ENCODE results near the gene MAP7D2.

The MAP7D2 gene

GRCh38 chrX:20124964-20125363 lies 8.3 kb upstream of the MAP7D2 start:
- peaks cover 35% of the 10 kb centered on the region for H3K36me3 ChIP-seq
- no peak overlapping the region for H3K4me3 ChIP-seq (ENCODE audit: low read depth, low read length)
- DNase-seq: no peak
- H3K27ac ChIP-seq: no peak overlapping the region
- no peak for TF ChIP-seq CTCF (IDR thresholded peaks at IDR 0.05; ENCODE audit: low read depth, low read length)
- no peaks in the 10 kb centered on the region for H3K27me3 ChIP-seq (ENCODE audit: insufficient read depth, low read depth, severe bottlenecking)
- H3K9me3 ChIP-seq (ENCODE audit: severe bottlenecking): no peaks in the 10 kb centered on the region

GRCh38 chrX:20118065-20118824 lies 1.5 kb upstream of the MAP7D2 start:
- no peak for DNase-seq
- Histone ChIP-seq H3K9me3 (ENCODE audit: severe bottlenecking) (no peaks in the 10 kb centered on the region), H3K4me3 (ENCODE audit: low read depth, low read length) (no peak overlapping the region), H3K27me3 (ENCODE audit: insufficient read depth, low read depth, severe bottlenecking) (no peaks in the 10 kb centered on the region), H3K27ac (no peak overlapping the region), H3K36me3 (no peaks in the 10 kb centered on the region)
- TF ChIP-seq CTCF (IDR thresholded peaks at IDR 0.05; ENCODE audit: low read depth, low read length): no peak

GRCh38 chrX:20116087-20116576 lies 575 bp downstream of the MAP7D2 start:
- TF ChIP-seq CTCF (IDR thresholded peaks at IDR 0.05; ENCODE audit: low read depth, low read length): no peak
- Histone ChIP-seq H3K9me3 (ENCODE audit: severe bottlenecking) (no peaks in the 10 kb centered on the region), H3K4me3 (ENCODE audit: low read depth, low read length) (no peak overlapping the region), H3K36me3 (no peaks in the 10 kb centered on the region), H3K27ac (no peak overlapping the region), H3K27me3 (ENCODE audit: insufficient read depth, low read depth, severe bottlenecking) (no peaks in the 10 kb centered on the region)
- no peak for DNase-seq

GRCh38 chrX:20112022-20112774 lies 4.5 kb downstream of the MAP7D2 start:
- no peak for DNase-seq
- no peaks in the 10 kb centered on the region for H3K9me3 ChIP-seq (ENCODE audit: severe bottlenecking)
- no peaks in the 10 kb centered on the region for H3K27me3 ChIP-seq (ENCODE audit: insufficient read depth, low read depth, severe bottlenecking)
- no peaks in the 10 kb centered on the region for H3K36me3 ChIP-seq
- TF ChIP-seq CTCF (IDR thresholded peaks at IDR 0.05; ENCODE audit: low read depth, low read length): no peak
- H3K27ac ChIP-seq: no peak overlapping the region
- H3K4me3 ChIP-seq (ENCODE audit: low read depth, low read length): no peak overlapping the region

- Histone ChIP-seq H3K36me3 (no peaks in the 10 kb centered on the region), H3K9me3 (ENCODE audit: severe bottlenecking) (no peaks in the 10 kb centered on the region), H3K4me3 (ENCODE audit: low read depth, low read length) (no peak overlapping the region), H3K27ac (no peak overlapping the region), H3K27me3 (ENCODE audit: insufficient read depth, low read depth, severe bottlenecking) (no peaks in the 10 kb centered on the region)
- DNase-seq: no peak
- TF ChIP-seq CTCF (IDR thresholded peaks at IDR 0.05; ENCODE audit: low read depth, low read length): no peak
These were observed 5.4 kb downstream of the MAP7D2 start for GRCh38 chrX:20111271-20111670.

All from WERI-Rb-1 (cell line).